ENCODE results near the gene FOXRED2.
"Not testable (repeated sequence)": the region's sequence is repeated elsewhere in the genome, so short reads cannot be mapped to it uniquely, and the experiment has no call there.

Gene FOXRED2

DNA sequence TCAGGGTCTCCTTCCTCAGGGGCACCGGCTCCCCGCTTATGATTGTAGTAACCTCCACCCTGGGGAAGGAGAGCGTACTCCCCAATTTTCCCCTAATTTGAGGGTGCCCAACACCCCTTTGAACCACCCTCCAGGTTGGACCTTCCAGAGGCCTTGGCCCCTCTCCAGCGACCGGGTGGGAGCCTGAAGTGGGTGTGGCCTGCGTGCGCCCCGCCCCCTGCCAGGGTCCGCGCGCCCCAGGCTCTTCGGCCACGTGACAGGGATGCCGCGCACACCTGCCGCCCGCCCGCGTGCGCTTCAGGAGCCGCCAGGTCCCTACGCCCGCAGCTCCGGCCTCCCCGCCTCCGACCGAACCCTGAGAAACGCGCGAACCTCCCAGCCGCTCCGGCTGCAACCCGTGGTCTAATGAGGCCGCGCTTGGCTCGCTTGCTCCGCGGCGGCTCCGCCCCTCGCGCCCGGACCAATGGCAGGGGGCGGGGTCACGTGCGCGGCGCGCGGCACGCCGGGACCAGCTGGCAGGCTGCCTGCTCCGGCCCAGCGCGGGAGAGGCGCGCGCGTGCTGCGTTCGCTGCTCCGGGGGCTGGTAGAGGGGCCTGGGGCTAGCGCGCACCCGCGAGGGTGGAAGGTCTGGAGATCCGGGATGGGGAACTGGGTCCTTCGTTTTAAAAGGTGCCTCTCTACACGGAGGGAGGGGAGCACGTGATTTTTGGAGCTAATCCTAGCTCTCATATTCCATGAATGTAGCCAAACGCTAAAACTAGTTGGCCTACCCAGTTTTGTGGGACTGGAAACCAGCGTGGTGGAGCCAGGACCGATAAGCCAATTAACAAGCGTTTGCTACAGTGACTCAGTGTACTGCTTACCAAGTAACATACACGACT lies at the start of gene FOXRED2:
FOXRED2 (minus strand) TSS at position 404 of the 881 bp plus-strand sequence. CDS start 618 bp downstream, outside the sequence.
- peak; percentile 92 for DNase-seq

DNA sequence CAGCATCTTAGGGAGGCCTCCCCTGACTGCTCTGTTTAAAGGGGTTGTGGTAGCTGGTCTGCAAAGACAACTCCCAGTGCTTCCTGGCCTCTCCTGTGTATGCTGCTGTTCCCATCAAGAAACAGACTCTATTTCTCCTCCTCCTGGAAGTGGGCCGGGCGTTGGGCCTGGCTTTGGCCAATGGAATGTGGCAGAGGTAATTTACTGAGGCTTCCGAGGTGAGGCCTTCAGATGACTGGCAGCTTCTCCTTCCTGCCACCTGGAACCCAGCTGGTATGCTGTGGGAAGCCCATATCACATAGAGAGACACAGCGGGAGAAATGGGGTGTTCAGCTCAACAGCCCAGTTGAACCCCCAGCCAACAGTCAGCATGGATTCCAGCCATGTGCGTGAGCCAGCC lies 47.3 kb upstream of the FOXRED2 start:
- no peak for DNase-seq

DNA sequence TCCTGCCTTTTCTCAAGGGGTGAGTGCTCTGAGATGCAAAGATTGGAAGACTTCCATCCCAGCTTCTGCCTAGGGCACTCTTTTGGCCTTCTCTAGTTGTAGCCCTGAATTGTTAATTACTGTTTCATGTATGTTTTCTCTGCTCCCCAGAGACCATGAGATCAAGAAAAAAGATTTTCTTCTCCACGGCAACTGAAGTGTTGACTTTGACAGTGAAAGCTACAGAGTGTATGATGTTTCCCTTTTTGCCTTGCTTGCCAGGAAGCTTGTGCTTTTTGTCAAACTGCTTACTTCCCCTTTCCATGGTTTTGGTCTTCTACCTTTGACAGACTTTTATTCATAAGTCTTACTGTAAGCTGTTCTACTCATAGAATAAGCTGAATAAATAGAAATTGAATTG lies 45.4 kb upstream of the FOXRED2 start:
- peak; percentile 4 for DNase-seq

DNA sequence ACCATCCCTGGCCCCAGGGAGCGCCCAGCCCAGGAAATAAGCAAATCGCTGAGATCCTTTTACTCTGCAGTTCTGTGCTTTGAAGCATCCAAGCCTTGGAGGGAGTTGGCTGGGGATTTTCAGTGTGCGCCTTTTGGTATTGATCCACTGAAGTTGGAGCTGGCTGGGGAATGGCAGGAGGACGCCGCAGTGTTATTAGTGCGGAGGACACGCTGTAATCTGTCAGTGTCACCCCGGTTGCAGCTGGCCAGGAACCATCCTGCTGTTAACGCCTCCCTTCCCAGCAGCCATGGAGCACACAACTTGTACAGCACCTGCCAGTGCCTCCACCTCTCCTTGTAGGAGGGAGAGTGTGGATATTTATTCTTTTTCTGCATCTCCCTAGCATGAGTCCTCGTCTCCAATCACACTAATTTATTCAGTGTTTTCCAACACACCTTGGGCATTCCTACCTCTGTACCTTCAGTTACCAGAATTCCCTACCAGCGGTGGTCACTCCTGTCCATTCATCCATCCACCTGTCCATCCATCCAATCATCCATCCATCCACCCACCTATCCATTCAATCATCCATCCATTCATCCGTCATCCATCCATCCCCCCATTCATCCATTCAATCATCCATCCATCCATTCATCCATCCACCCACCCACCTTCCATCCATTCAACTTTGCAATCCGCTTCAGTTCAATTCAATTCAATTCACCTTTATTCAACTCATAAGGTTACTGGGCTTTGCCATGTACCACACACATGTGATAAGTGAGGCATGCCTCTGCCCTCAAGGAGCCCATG lies 44.1 kb upstream of the FOXRED2 start:
- DNase-seq = no peak

DNA sequence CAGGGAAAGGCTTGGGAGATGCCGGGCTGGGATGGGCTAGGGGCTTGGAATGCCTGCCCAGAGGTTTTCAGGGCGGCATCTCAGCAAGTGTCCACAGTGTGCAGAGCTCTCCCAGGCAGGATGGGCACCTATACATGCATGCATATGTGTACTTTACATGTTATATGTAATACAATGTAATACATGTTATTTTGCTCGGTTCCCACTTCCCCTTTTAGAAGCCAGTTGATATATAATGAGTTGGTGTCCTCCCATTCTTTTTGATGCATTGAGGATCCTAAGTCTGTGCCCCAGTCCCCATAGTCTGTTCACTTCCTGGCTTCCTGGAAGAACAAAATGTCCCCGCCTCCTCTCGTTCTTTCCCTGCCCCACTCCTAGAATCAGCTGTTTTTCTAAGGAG lies 42.2 kb upstream of the FOXRED2 start:
- DNase-seq = no peak

DNA sequence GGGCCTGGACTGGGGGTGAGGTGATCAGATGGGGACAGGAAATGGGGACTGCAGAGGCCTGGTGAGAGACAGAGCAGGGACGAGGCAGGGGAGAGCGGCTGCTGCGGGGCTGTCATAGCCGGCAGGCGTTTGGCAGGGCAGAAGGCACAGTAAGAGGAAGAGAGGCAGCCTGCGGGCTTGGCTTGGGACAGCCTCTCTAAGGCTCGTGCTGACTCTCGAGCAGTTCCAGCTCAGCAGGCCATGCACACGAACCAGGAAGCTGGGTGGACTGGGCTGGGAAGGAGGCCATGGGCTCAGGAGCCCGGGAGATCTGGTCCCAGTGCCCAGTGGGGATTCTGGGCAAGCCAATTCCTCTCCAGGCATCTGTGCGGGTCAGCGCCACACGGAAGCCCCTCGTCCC lies 41.8 kb upstream of the FOXRED2 start:
- no peak for DNase-seq

DNA sequence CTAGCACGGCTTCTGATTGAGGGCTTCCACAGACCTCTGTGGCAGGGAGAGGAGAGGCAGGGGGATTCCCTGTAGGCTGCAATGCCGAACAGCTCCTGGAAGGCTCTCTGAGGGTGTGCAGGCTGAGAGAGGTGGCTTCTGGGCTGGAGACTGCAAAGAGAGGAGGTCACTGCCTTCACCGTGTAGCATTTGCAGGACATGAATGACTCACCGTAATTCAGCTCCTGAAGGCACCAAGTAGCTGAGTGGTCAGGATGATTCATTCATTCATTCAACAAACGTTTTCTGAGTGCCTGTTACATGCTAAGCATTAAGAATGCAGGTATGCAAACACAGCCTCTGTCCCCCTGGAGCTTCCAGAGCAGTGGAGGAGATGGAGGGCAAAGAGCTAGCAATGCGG lies 40.1 kb upstream of the FOXRED2 start:
- DNase-seq = no peak

DNA sequence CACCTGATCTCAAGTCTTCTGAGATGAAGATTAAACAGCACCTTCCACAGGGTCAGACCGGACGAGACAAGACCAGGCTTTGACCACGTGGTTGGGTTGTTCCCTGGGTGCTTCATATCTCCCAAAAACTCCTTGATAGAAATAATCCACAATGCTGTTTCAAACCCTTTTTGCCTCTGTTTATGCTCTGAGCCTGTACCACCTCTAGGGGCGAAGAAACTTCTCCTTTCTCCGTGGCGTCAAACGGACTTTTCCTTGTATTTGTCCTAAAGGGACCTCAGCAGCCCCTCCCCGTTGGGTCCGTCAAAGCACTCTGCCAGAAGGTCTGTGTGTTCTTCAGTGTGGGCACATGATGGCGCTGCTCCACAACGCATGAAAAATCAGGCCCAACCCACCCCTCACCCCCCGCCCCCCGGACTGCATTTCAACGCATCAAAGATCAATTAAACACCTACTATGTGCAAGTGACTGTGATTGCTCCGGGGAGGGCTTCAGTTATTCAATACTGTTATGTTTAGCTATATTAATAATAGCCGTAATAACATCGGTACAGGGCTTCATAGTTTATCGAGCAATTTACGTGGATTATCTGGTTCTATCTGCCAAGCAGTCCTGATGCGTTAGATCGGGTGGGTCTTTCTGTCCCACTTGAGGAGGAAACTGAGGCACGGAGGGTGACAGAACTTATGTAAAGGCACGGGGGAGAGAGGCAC lies 39.4 kb upstream of the FOXRED2 start:
- peak; percentile 24 for DNase-seq

DNA sequence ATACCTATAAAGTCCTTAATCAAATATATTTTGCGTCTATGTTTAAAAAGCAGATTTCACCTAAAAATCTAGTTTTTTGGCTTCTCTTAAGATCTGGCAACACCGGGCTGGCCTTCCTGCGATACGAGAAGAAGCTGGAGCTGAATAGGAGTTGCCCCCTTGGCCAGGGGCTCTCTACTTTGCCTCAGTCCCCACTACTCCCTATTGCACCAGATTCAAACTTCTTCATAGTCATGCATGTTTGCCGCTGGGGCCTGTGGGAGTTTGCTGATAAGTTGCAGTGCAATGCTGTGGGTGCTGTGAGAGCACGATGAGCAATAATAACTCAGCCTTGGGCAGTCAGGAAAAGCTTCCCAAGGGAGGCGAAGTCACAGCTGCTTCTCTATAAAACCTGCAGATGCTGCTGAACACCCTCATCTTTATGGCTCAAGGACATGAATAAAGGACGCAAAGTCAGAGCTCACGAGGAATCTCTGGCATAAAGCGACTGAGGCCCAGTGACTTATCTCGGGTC lies 37.3 kb upstream of the FOXRED2 start:
- DNase-seq = no peak

DNA sequence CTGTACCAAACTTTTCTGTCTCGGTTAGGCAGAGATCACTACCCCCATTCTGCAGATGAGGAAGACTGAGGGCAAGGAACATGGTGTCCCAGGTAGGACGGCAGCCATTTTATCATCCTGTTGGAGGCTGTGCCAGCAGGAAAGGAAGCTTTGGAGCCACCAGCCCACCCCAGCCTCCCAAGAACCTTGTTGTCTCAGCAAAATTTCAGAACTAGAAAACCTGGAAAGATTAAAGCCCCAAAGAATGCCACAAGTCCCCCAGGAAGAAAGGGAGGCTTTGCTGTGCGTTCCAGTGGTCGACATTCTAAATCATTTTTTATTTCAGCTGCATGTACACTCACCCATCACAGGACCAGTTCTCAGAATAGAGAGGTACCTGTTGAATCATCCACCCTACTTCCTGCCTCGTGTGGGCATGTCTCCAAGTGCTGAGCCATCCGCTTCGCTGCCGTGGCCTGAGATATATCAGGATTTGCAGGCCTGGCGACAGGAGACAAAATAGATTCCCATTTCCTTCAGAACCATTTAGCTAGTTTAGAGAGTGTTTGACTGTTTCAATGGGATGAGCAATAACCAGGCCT lies 35.1 kb upstream of the FOXRED2 start:
- no peak for DNase-seq

DNA sequence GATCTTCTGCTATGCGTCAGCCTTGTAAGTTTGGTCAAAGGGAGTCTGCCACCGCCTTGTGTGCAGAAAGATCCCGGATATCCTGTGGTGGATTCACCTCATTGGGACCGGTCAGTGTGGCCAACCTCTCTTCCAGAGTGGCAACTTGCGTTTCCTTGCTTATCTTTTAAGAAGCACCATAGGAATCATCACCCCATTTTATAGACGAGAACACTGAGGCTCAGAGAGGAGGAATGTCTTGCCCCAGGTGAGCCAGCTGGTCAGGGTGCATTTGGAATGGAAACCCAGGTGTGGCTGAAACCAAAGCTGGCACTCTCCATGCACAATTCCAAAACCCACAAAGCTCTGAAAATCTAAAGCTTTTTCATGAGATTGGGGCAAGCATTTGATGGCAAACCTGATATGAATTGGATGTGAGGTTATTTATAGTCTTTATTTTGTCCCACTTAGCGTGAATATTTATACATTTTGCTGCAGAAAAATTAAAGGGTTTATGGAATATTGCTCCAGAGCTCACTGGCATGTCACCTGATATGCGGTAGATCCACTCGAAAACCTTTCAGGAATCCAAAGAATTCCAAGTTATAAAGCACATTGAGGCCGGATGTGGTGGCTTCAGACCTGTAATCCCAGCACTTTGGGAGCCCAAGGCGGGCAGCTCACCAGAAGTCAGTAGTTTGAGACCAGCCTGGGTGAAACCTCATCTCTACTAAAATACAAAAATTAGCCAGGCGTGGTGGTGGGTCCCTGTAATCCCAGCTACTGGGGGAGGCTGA lies 34.2 kb upstream of the FOXRED2 start:
- DNase-seq = no peak

DNA sequence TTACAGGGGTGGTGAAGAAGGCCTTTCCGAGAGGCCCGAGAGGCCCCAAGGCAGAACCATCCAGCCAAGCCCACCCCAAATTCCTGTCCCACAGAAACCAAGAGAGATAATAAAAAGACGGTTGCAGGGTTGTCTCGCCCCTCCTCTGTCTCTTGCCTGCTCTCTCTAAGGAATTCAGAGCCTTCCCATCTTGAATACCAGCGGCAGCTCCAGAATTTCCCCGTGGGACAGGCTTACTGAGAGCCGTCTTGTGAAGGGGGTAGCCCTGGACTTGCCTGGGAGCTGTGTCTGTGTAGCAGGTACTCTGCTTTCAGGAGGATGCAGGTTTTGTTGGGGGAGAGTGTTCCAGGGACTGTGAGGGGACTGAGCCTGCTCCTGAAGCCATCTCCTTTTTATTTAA lies 31.7 kb upstream of the FOXRED2 start:
- no peak for DNase-seq

DNA sequence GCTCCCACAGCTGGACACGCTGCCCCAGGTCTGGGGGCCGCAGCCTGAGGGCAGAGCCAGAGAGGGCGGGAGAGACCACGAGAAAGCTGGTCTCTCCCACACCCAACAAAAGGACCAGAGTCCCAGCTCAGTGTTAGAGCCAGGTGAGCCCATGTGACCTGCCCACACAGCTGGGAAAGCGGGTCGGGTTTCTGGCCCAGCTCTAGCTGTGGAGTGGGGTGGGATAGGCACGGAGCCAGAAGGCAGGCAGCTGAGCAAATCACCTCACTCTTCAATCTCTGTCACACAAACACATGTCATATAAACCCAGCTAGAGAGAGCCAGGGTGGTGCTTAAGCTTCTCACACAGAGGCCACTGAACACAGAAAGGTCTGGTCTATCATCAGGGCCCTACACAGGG lies 29.9 kb upstream of the FOXRED2 start:
- DNase-seq = no peak

DNA sequence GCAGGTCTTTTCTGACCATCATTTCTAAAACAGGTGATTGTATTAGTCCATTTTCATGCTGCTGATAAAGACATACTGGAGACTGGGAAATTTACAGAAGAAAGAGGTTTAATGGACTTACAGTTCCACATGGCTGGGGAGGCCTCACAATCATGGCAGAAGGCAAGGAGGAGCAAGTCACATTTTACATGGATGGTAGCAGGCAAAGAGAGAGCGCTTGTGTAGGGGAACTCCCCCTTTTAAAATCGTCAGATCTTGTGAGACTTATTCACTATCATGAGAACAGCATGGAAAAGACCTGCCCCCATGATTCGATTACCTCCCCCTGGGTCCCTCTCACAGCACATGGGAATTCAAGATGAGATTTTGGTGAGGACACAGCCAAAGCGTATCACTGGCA lies 26.5 kb upstream of the FOXRED2 start:
- DNase-seq = not testable (repeated sequence)

DNA sequence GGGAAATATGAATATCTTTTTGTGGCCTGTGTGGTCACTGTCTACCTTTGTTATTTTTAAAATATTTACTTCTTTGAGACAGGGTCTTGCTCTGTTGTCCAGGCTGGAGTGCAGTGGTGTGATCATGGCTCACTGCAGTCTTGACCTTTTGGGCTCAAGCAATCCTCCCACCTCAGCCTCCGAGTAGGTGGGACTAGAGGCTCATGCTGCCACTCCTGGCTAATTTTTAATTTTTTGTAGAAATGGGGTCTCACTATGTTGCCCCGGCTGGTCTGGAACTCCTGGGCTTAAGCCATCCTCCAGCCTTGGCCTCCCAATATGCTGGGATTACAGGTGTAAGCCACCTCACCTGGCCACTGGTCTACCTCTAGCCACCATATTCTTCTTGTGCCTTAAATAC lies 25.6 kb upstream of the FOXRED2 start:
- no peak for DNase-seq

DNA sequence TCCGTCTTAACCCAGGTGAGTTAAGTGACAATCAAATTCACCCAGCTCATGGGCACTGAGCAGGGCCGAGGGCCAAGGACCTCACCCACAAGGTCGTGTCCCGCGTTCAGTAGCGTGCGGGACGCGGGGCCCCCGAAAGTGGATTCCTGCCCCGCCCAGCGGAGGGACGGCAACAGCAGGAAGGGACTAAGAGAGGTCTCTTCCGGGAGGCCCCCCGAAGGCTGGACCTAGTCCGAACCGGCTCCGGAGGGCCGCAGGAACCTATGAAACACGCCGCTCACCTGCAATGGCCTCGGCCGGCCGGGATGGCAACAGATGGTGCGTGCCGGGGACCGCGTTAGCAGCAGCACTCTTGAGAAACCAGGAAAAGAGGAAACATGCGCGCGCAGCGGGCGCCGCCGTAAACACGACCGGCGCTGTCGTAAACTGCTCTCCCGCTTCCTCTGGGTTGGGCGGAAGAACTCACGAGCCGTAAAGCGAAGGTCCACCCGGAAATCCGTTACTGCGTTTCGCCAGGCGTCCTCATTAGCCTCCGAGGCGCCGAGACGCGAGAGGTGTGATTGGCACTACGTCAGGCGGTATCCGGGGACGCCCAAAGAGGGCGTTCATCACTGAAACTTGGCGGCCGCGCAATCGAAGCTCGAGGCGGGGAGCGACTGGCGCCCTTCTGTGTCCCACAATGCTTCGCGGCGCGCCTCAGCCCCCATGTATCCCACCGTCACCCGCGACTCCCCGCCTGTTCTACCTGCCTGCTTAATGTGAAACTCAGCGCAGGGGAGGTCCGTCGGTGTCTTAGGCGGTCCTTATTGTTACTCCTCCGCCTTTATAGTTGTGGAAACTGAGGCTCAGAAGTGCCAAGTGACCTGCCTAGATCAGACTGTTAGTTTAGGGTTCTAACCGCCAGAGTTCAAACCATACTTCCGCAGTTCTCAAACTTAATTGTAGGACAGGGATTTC lies 22.2 kb upstream of the FOXRED2 start, which contains the start of gene EIF3D:
EIF3D (minus strand) TSS at position 372 of the 957 bp plus-strand sequence. CDS start 3,045 bp downstream, outside the sequence.
- peak; percentile 100 for DNase-seq

DNA sequence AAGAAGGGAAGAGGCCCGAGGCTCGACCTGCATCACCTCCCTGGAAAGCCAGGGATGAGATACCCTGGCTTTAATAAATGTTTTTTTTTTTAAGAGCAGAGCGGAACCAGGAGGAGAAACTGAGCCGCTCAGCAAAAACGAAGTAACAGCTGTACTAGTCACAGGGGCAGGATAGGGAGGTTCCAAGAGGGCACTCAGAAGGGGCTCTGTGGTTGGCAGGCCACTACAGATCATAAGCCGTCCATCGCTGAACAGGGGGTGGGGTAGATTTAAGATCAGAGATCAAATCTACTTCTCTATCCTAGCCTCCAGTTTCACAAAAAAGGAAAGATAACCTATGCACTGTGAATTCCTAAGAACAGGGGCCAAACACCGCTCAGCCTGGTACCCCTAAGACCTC lies 21.5 kb upstream of the FOXRED2 start:
- DNase-seq = peak; percentile 32

DNA sequence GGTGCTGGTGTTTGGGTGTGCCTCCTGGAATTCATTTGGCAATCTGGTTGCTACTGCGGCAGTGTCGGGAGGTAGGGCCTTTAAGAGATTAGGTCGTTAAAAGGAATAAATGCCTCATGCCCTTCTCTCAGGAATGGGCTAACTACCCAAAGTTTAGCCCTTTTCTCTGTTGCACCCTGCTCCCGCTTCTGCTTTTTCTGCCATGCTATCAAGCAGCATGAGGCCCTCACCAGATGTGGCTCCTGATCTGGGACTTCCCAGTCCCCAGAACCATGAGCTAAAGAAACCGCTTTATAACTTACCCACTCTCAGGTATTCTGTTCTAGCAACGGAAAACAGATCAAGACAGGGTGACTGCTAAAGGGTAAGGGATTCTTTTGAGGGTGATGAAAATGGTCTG lies 15.8 kb upstream of the FOXRED2 start:
- DNase-seq = no peak

DNA sequence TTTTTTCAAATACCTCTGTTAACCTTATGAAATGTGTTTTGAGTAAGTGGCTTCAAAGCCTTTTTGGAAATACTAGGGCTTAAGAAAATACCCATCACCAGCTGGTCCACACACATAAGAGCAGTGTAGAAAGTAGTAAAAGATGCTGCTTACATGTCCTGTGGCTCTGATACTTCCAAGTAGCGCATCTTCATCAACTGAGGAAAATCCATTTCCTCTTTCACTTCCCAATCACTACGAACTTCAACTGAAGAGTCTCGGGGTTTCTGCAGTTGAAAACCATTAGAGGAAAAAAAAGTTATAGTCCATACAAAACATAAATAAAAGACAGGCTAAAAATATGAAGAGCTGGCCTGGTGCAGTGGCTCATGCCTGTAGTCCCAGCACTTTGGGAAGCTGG lies 13.6 kb upstream of the FOXRED2 start:
- no peak for DNase-seq

DNA sequence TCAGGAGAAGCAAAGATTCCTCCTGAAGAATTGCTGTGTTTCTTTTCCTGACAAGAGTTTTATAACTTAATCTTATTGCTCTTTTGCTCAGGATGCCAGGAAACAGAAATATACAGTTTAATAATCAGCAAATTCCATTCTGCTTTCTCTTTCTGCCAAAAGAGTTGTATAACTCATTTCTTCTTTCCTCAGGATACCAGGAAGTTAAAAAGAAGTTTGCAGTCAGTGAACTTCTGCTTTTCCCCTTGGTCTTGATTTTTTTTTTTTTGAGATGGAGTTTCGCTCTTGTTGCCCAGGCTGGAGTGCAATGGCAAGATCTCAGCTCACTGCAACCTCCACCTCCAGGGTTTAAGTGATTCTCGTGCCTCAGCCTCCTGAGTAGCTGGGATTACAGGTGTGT lies 13.1 kb upstream of the FOXRED2 start:
- not testable (repeated sequence) for DNase-seq

DNA sequence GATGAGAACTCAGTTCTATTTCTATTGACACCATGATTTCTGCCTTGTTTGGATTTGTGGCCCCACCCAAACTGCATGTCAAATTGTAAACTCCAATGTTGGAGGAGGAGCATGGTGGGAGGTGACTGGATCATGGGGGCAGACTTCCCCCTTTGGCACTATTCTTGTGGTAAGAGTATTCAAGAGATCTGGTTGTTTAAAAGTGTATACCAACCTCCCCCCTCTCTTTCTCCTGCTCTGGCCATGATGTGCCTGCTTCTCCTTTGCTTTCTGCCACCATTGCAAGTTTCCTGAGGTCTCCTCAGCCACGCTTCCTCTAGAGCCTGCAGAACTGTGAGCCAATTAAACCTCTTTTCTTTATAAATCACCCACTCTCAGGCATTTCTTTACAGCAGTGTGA lies 7.9 kb upstream of the FOXRED2 start:
- no peak for DNase-seq

Measured in CD4-positive, alpha-beta T cell treated with Interleukin-12 subunit alpha and Interleukin-12 subunit beta, for 1 hour (primary cell).